MCF 10A (cell line): ENCODE measurements around the gene TMEM87B. TPM values are rescaled to one million over a fixed set of nuclear protein-coding genes. Genes with fewer than 3 reads are reported as not detected.
A peak's percentile ranks its signal among the peaks of the same experiment; 100 is the strongest.

Experiments
- BruUV-seq: library from RNA; stranded (reverse); fragments of 400-500 nt; replicated peaks from 2 replicates; lab custom pipeline; 2021; lab: Mats Ljungman, UMichigan
- CTCF ChIA-PET: fragments of 300-600 bp; sonication (Branson Sonifier 250); formaldehyde crosslinking; extraction: SDS; loops from one replicate; lab custom pipeline; 2021; ENCODE audit warnings: antibody characterized with exemption, inconsistent platforms; lab: Yijun Ruan, JAX
- POLR2A ChIA-PET: fragments of 300-600, 350-650 bp; sonication (Branson Sonifier 250); formaldehyde crosslinking; extraction: SDS; loops from one replicate; lab custom pipeline; 2020; ENCODE audit warnings: antibody characterized with exemption, inconsistent platforms; lab: Yijun Ruan, JAX
- DNase-seq: peaks from one replicate; pipeline ENCODE4 v3.0.0-alpha.2; 2018; ENCODE audit not compliant: unreplicated experiment
- H3K27ac Mint-ChIP-seq: one replicate; pipeline ENCODE4 v1.8.0; 2022; ENCODE audit warnings: mild to moderate bottlenecking, low read depth, mixed read lengths; ENCODE audit not compliant: unreplicated experiment
- H3K27me3 Mint-ChIP-seq: one replicate; pipeline ENCODE4 v1.8.0; 2022; ENCODE audit warnings: mixed read lengths; ENCODE audit not compliant: insufficient read depth, unreplicated experiment
- H3K36me3 Mint-ChIP-seq: one replicate; pipeline ENCODE4 v1.8.0; 2022; ENCODE audit warnings: mild to moderate bottlenecking, moderate library complexity, mixed read lengths; ENCODE audit not compliant: insufficient read depth, unreplicated experiment
- H3K4me1 Mint-ChIP-seq: one replicate; pipeline ENCODE4 v1.8.0; 2022; ENCODE audit warnings: mixed read lengths; ENCODE audit not compliant: insufficient read depth, unreplicated experiment
- H3K4me3 Mint-ChIP-seq: one replicate; pipeline ENCODE4 v1.8.0; 2022; ENCODE audit warnings: mild to moderate bottlenecking, moderate library complexity, mixed read lengths; ENCODE audit not compliant: unreplicated experiment
- H3K9me3 Mint-ChIP-seq: one replicate; pipeline ENCODE4 v1.8.0; 2022; ENCODE audit warnings: mixed read lengths; ENCODE audit not compliant: unreplicated experiment
- CTCF ChIP-seq: fragments of 200-600 bp; IDR thresholded peaks from one replicate; pipeline ENCODE4 v1.8.0; 2022; ENCODE audit warnings: antibody characterized with exemption, mild to moderate bottlenecking; ENCODE audit not compliant: unreplicated experiment
- intact Hi-C: fragments of 100-400 bp; cut with micrococcal nuclease; formaldehyde crosslinking; loops from 2 replicates; pipeline ENCODE4 v1.14.1; 2022
- total RNA-seq: library from RNA; stranded (reverse); gene quantifications from 2 replicates; pipeline ENCODE4 v1.2.3, GENCODE V29; 2022

The TMEM87B gene
- total RNA-seq, 1 experiment from 2014 or later, result 29.1 TPM

GRCh38 chr2:112007493-112007892, 47.6 kb upstream of the TMEM87B start:
- DNase-seq, result no peak
- Mint-ChIP-seq H3K27me3 (peaks cover 20% of the 10 kb centered on the region), H3K27ac (no peak overlapping the region), H3K4me1 (peaks cover 11% of the 10 kb centered on the region), H3K36me3 (no peaks in the 10 kb centered on the region), H3K4me3 (no peak overlapping the region), H3K9me3 (no peaks in the 10 kb centered on the region)
- CTCF ChIA-PET, result interaction anchor here (0.5 kb wide), 2 partner anchors 8 to 649 kb away, joined by 3 to 4 read pairs; no protein-coding TSS in a partner anchor
- no peak for TF ChIP-seq CTCF
- BruUV-seq, result no TSS peak
- intact Hi-C loops, result no loop called here
- POLR2A ChIA-PET, result interaction anchor here (1.6 kb wide), 1 partner anchor 26 kb away, joined by 4 read pairs; no protein-coding TSS in a partner anchor

- BruUV-seq, result no TSS peak
- no peaks in the 10 kb centered on the region for H3K36me3 Mint-ChIP-seq
- H3K4me3 Mint-ChIP-seq, result no peak overlapping the region
- H3K27ac Mint-ChIP-seq, result no peak overlapping the region
- intact Hi-C loops, result no loop called here
- no peak for DNase-seq
- no peaks in the 10 kb centered on the region for H3K9me3 Mint-ChIP-seq
- ChIA-PET POLR2A (no interaction called here), CTCF (interaction anchor here (0.6 kb wide), 1 partner anchor 121 kb away, joined by 3 read pairs; no protein-coding TSS in a partner anchor)
- no peak for TF ChIP-seq CTCF
- peaks cover 20% of the 10 kb centered on the region for H3K27me3 Mint-ChIP-seq
- H3K4me1 Mint-ChIP-seq, result peaks cover 11% of the 10 kb centered on the region
Observed at GRCh38 chr2:112008910-112009485, 46.1 kb upstream of the TMEM87B start.

GRCh38 chr2:112010751-112011150, 44.3 kb upstream of the TMEM87B start:
- BruUV-seq, result no TSS peak
- CTCF ChIA-PET, result no interaction called here
- intact Hi-C loops, result no loop called here
- Mint-ChIP-seq H3K4me1 (peaks cover 11% of the 10 kb centered on the region), H3K9me3 (no peaks in the 10 kb centered on the region), H3K36me3 (no peaks in the 10 kb centered on the region), H3K27ac (no peak overlapping the region), H3K27me3 (peaks cover 25% of the 10 kb centered on the region), H3K4me3 (no peak overlapping the region)
- peak; percentile 40 for DNase-seq
- TF ChIP-seq CTCF, result no peak
- POLR2A ChIA-PET, result no interaction called here

- ChIA-PET POLR2A (interaction anchor here (0.7 kb wide), 1 partner anchor 38 kb away, joined by 3 read pairs; no protein-coding TSS in a partner anchor), CTCF (no interaction called here)
- no TSS peak for BruUV-seq
- Mint-ChIP-seq H3K9me3 (no peaks in the 10 kb centered on the region), H3K27me3 (peaks cover 40% of the 10 kb centered on the region), H3K36me3 (no peaks in the 10 kb centered on the region), H3K4me3 (no peak overlapping the region), H3K27ac (no peak overlapping the region), H3K4me1 (peaks cover 6% of the 10 kb centered on the region)
- DNase-seq, result no peak
- intact Hi-C loops, result no loop called here
- no peak for TF ChIP-seq CTCF
Observed at GRCh38 chr2:112012556-112012955, 42.5 kb upstream of the TMEM87B start.
